OCI-LY7 (cell line): Measurements from ENCODE around the gene RSPH10B. TPM values are rescaled to one million over a fixed set of nuclear protein-coding genes. Genes with fewer than 3 reads are reported as not detected.

Source experiments
- small RNA-seq: library from RNA; depleted of rRNA; stranded (forward); fragments of <200 nt; gene quantifications from one replicate; pipeline ENCODE3, GENCODE V24; 2014
- total RNA-seq, 2 experiments: library from RNA; depleted of rRNA in 1 of 2; stranded (reverse); fragments of >200 nt in 1 of 2; shearing (Covaris generic) in 1 of 2; gene quantifications; 2 replicates each; pipeline ENCODE4 v1.2.3, GENCODE V29; 2014 to 2022

Gene RSPH10B
- total RNA-seq, 2 experiments from 2014 or later: 0.09 to 0.29 TPM

Small RNA genes within 50 kb of the gene (small RNA-seq; reads per million reads assigned to genes)
- gene RF00019: not detected
- gene SNORA80D: 4.3 reads per million, percentile 90 among the genes with 10 or more reads in this experiment

Other genes with a start within 250 kb of the RSPH10B start
- gene RNF216, start 189.0 kb downstream of the RSPH10B start, total RNA-seq (2014; rRNA removed; shearing (Covaris generic)): 28.6 and 29.4 TPM in 2 replicates
- 29.8 and 32.6 TPM in 2 replicates for gene RNF216, start 189.0 kb downstream of the RSPH10B start, total RNA-seq (2022)
- not detected in 2 replicates for gene OCM, start 89.9 kb downstream of the RSPH10B start, total RNA-seq (2014; rRNA removed; shearing (Covaris generic))
- not detected in 2 replicates for gene OCM, start 89.9 kb downstream of the RSPH10B start, total RNA-seq (2022)
- gene CCZ1, start 72.0 kb downstream of the RSPH10B start, total RNA-seq (2014; rRNA removed; shearing (Covaris generic)): 48.1 and 52.3 TPM in 2 replicates
- gene CCZ1, start 72.0 kb downstream of the RSPH10B start, total RNA-seq (2022): 108 and 115 TPM in 2 replicates
- 22.9 and 28.9 TPM in 2 replicates for gene PMS2, start 38.4 kb upstream of the RSPH10B start, total RNA-seq (2014; rRNA removed; shearing (Covaris generic))
- gene PMS2, start 38.4 kb upstream of the RSPH10B start, total RNA-seq (2022): 37.1 TPM in 2 replicates
- 56.9 and 59.5 TPM in 2 replicates for gene AIMP2, start 38.6 kb upstream of the RSPH10B start, total RNA-seq (2014; rRNA removed; shearing (Covaris generic))
- 63.5 and 70.4 TPM in 2 replicates for gene AIMP2, start 38.6 kb upstream of the RSPH10B start, total RNA-seq (2022)
- gene ANKRD61, start 60.7 kb upstream of the RSPH10B start, total RNA-seq (2014; rRNA removed; shearing (Covaris generic)): 0.31 and 0.32 TPM in 2 replicates
- 0.27 and 0.68 TPM in 2 replicates for gene ANKRD61, start 60.7 kb upstream of the RSPH10B start, total RNA-seq (2022)
- gene EIF2AK1, start 88.5 kb upstream of the RSPH10B start, total RNA-seq (2014; rRNA removed; shearing (Covaris generic)): 194 and 232 TPM in 2 replicates
- gene EIF2AK1, start 88.5 kb upstream of the RSPH10B start, total RNA-seq (2022): 110 and 115 TPM in 2 replicates
- 9.5 and 9.8 TPM in 2 replicates for gene USP42, start 134.3 kb upstream of the RSPH10B start, total RNA-seq (2014; rRNA removed; shearing (Covaris generic))
- 17.2 and 18.8 TPM in 2 replicates for gene USP42, start 134.3 kb upstream of the RSPH10B start, total RNA-seq (2022)